Measurements from ENCODE around the gene SGSM1.

SGSM1 gene

DNA sequence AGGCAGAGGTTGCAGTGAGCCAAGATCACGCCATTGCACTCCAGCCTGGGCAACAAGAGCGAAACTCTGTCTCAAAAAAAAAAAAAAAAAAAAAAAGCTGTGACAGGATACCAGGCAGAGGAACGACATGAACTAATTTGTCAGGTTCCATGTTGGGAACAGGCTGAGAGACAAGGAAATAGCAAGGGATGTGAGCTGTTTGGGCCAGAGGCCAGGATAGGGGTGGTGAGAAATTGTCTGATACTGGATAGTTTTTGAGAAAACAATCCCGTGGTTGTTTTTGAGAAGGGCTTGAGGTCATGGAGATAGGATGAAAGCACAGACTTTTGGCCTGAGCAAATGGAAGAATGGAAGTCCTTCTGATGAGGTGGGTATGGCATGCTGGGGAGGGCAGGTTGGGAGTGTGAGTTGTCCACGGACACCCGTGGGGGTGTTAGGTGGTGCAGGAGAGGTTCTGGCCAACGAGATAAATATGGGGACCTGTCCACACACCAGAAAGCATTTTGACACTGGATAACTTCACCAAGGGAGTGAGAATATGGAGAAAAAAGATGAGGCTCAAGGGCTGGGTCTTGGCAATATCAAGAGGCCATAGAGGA lies 45.2 kb upstream of the SGSM1 start:
- no peak overlapping the region for H3K4me3 ChIP-seq (ENCODE audit: low read depth, low read length)
- H3K27ac ChIP-seq (ENCODE audit: extremely low read depth, low read depth, low read length) = no peak overlapping the region
- no peak for TF ChIP-seq ZNF747 (tag by site-specific recombination; IDR thresholded peaks at IDR 0.05)
- peak; percentile 67; the same call in 1 of the 2 replicates for TF ChIP-seq ZNF362 (tag by site-specific recombination; IDR thresholded peaks at IDR 0.05)
- H3K36me3 ChIP-seq (ENCODE audit: control insufficient read depth in 2 of 2, insufficient read depth in 1 of 2, low read length in 2 of 2) = no peaks in the 10 kb centered on the region
- H3K4me1 ChIP-seq (ENCODE audit: control insufficient read depth, insufficient read depth, low read length) = no peaks in the 10 kb centered on the region
- ChIA-PET POLR2A (no interaction called here), CTCF (interaction anchor here (8.4 kb wide), 1 partner anchor 10 kb away, joined by 87 read pairs; no protein-coding TSS in a partner anchor)
- no peaks in the 10 kb centered on the region for H3K9me3 ChIP-seq (ENCODE audit: control insufficient read depth, insufficient read depth, low read depth, low read length)

DNA sequence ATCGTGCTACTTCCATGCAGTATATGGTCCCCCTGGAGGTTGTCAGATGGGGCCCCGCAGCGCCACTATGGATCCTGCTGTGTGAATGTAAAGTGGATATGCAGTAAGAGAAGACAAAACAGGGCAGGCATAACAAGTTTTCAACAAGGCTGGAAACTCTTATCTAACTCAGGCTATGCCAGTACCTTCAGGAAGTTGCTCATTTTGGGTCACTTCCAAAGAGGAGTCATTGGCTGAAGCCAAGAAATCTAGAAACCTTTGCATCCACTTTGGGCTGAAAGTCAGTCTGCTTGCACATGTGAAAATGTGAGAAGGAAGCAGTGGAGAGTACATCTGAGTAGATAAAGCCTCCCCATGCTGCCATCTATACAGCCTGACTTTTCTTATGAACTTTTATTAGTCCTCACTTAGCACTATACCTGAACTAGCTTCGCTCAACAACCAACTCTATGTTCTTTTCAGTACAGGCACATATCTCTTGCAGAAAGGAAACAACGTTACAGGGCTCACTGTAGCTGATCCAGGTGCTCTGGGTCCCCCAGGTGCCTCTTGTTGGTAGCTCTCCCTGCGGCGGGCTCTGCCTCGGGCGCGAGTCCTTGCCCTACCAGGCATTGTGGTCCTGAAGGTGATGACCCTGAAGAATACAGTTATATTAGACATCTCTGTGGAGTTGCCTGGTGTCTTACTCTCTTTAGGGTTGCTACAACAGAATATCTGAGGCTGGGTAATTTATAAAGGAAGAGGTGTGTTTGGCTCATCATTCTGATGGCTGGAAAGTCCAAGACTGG lies 43.9 kb upstream of the SGSM1 start:
- TF ChIP-seq GFI1B (tag by site-specific recombination; IDR thresholded peaks at IDR 0.05) (no peak), ZNF623 (tag by site-specific recombination; IDR thresholded peaks at IDR 0.05) (no peak), YY1 (tag by site-specific recombination; IDR thresholded peaks at IDR 0.05) (no peak), ZNF433 (tag by site-specific recombination; IDR thresholded peaks at IDR 0.05; ENCODE audit: low read depth) (no peak), ZNF791 (tag by site-specific recombination; IDR thresholded peaks at IDR 0.05) (no peak), ZNF747 (tag by site-specific recombination; IDR thresholded peaks at IDR 0.05) (no peak), INSM2 (tag by site-specific recombination; IDR thresholded peaks at IDR 0.05) (no peak), MEIS1 (CRISPR knock-in tag; IDR thresholded peaks at IDR 0.05; ENCODE audit: borderline replicate concordance) (no peak), ZNF707 (tag by site-specific recombination; IDR thresholded peaks at IDR 0.05) (no peak), KLF1 (tag by site-specific recombination; IDR thresholded peaks at IDR 0.05) (no peak)
- CTCF ChIA-PET = interaction anchor here (0.6 to 8.4 kb wide), 3 partner anchors 9 to 666 kb away, joined by 3 to 87 read pairs (median 5); no protein-coding TSS in a partner anchor
- no peak overlapping the region for H3K27ac ChIP-seq (ENCODE audit: extremely low read depth, low read depth, low read length)

DNA sequence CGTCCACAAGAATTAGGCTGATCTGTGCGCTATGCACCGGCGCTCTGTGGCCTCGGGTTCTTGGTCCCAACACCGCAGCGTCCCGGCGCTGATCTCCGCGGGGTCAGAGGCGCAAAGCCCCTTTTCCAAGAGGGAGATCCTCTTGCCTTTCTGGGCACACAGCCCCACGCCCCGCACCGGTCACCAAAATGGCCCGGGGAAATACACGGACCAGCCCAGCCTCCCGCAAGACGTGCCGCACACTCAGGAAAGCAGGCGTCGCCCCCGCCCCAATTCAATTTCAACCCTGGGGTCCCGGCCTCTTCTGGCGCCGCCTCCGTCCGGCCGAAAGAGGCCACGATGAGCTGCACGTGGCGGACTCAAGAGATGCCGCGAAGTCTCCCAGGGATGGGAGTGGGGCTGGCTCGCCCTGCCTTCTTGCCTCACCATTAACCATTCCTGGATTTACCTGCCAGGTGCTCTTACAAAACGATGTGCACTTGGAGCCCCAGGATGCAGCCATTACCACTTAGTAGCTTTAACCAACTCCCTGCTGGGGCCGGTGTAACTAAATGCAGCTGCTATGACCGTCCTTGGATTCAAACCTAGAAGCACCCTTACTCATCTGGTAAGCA lies 42.0 kb upstream of the SGSM1 start:
- H3K4me1 ChIP-seq (ENCODE audit: control insufficient read depth, insufficient read depth, low read length) = no peaks in the 10 kb centered on the region
- TF ChIP-seq MEIS1 (CRISPR knock-in tag; IDR thresholded peaks at IDR 0.05; ENCODE audit: borderline replicate concordance) = no peak
- no peak for TF ChIP-seq ZNF548 (tag by site-specific recombination; IDR thresholded peaks at IDR 0.05)
- no peak for TF ChIP-seq ZNF155 (tag by site-specific recombination; IDR thresholded peaks at IDR 0.05)
- TF ChIP-seq REST (tag by site-specific recombination; IDR thresholded peaks at IDR 0.05) = no peak
- TF ChIP-seq WT1 (tag by site-specific recombination; IDR thresholded peaks at IDR 0.05) = no peak
- TF ChIP-seq PATZ1 (tag by site-specific recombination; IDR thresholded peaks at IDR 0.05) = no peak
- H3K9me3 ChIP-seq (ENCODE audit: control insufficient read depth, insufficient read depth, low read depth, low read length) = no peaks in the 10 kb centered on the region
- H3K27ac ChIP-seq (ENCODE audit: extremely low read depth, low read depth, low read length) = no peak overlapping the region
- CTCF ChIA-PET = interaction anchor here (0.8 kb wide), 1 partner anchor 86 kb away, joined by 5 read pairs; no protein-coding TSS in a partner anchor
- H3K36me3 ChIP-seq (ENCODE audit: control insufficient read depth in 2 of 2, insufficient read depth in 1 of 2, low read length in 2 of 2) = no peaks in the 10 kb centered on the region
- POLR2A ChIA-PET = no interaction called here
- no peak overlapping the region for H3K4me3 ChIP-seq (ENCODE audit: low read depth, low read length)

More for the DNA sequence above, 43.9 kb upstream of the SGSM1 start:
- Histone ChIP-seq H3K9me3 (ENCODE audit: control insufficient read depth, insufficient read depth, low read depth, low read length) (no peaks in the 10 kb centered on the region), H3K4me3 (ENCODE audit: low read depth, low read length) (no peak overlapping the region), H3K36me3 (ENCODE audit: control insufficient read depth in 2 of 2, insufficient read depth in 1 of 2, low read length in 2 of 2) (no peaks in the 10 kb centered on the region), H3K4me1 (ENCODE audit: control insufficient read depth, insufficient read depth, low read length) (no peaks in the 10 kb centered on the region)
- POLR2A ChIA-PET = no interaction called here
